ENCODE measurements around the gene MYO15A.

DNA sequence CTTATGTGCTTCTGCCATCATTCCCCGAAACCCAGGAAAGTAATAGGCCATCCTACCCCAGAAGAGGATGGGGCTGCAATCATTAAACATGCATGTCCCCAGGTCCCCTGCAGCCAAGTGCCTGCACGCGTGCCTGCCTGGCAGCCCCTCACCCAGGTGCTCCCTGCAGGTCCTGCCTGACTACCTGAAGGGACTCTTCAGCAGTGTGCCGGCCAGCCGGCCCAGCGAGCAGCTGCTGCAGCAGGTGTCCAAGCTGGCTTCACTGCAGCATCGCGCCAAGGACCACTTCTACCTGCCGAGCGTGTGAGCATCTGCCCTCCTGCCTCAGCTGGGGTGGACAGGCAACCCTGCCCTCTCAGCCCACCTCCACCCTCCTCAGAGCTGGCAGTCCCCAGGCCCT lies 58.9 kb downstream of the MYO15A start:
- TF ChIP-seq, protein P1, sequence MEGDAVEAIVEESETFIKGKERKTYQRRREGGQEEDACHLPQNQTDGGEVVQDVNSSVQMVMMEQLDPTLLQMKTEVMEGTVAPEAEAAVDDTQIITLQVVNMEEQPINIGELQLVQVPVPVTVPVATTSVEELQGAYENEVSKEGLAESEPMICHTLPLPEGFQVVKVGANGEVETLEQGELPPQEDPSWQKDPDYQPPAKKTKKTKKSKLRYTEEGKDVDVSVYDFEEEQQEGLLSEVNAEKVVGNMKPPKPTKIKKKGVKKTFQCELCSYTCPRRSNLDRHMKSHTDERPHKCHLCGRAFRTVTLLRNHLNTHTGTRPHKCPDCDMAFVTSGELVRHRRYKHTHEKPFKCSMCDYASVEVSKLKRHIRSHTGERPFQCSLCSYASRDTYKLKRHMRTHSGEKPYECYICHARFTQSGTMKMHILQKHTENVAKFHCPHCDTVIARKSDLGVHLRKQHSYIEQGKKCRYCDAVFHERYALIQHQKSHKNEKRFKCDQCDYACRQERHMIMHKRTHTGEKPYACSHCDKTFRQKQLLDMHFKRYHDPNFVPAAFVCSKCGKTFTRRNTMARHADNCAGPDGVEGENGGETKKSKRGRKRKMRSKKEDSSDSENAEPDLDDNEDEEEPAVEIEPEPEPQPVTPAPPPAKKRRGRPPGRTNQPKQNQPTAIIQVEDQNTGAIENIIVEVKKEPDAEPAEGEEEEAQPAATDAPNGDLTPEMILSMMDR (IDR thresholded peaks at IDR 0.05; ENCODE audit: low read length): no peak
- TF ChIP-seq EZH2 (optimal IDR thresholded peaks at IDR 0.05; ENCODE audit: low read depth, low read length) (no peak), EZH2phosphoT487 (IDR thresholded peaks at IDR 0.05; ENCODE audit: low read length) (no peak)
